AG04450 (cell line): ENCODE measurements around the gene GPR87. TPM values are rescaled to one million over a fixed set of nuclear protein-coding genes. Genes with fewer than 3 reads are reported as not detected.

Experiments used
- CTCF ChIA-PET: fragments of 300-600, 350-600 bp; formaldehyde crosslinking; extraction: SDS; loops from one replicate; lab custom pipeline; 2022; ENCODE audit warnings: antibody characterized with exemption, inconsistent platforms; lab: Charles Lee
- POLR2A ChIA-PET: fragments of 350-600 bp; formaldehyde crosslinking; extraction: SDS; loops from one replicate; lab custom pipeline; 2021; ENCODE audit warnings: antibody characterized with exemption, inconsistent platforms; lab: Yijun Ruan, JAX
- DNase-seq: peaks from one replicate; pipeline ENCODE4 v3.0.0-alpha.2; 2011; ENCODE audit warnings: low read depth, low spot score
- H3K27ac ChIP-seq: one replicate; pipeline ENCODE4 v1.5.1; 2012; ENCODE audit warnings: low read depth, low read length, control low read depth
- H3K27me3 ChIP-seq: one replicate; pipeline ENCODE4 v1.6.0; 2012; ENCODE audit warnings: low read length; ENCODE audit not compliant: control insufficient read depth, insufficient read depth
- H3K4me3 ChIP-seq: 2 replicates; pipeline ENCODE4 v1.5.1; 2011; ENCODE audit warnings: mild to moderate bottlenecking, low read depth, low read length, control low read depth
- H3K9me3 ChIP-seq: 2 replicates; pipeline ENCODE4 v1.5.1; 2012; ENCODE audit warnings: low read length; ENCODE audit not compliant: control insufficient read depth, insufficient read depth
- polyA minus RNA-seq: library from RNA; depleted of rRNA, polyadenylated mRNA; stranded (reverse); fragments of >200 nt; gene quantifications from 2 replicates; pipeline ENCODE4 v1.2.3, GENCODE V29; 2011; rRNA and poly(A)+ RNA removed
- polyA plus RNA-seq: library from polyadenylated mRNA; depleted of rRNA; stranded (reverse); fragments of >200 nt; gene quantifications from 2 replicates; pipeline ENCODE4 v1.2.3, GENCODE V29; 2011; rRNA removed
- TF ChIP-seq, protein P1 (sequence below): IDR thresholded peaks from 2 replicates; pipeline ENCODE4 v1.5.1; 2011; ENCODE audit warnings: low read depth, low read length, control low read depth, inconsistent platforms

Gene GPR87, protein sequence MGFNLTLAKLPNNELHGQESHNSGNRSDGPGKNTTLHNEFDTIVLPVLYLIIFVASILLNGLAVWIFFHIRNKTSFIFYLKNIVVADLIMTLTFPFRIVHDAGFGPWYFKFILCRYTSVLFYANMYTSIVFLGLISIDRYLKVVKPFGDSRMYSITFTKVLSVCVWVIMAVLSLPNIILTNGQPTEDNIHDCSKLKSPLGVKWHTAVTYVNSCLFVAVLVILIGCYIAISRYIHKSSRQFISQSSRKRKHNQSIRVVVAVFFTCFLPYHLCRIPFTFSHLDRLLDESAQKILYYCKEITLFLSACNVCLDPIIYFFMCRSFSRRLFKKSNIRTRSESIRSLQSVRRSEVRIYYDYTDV
- polyA plus RNA-seq (not detected in 2 replicates), polyA minus RNA-seq (not detected in 2 replicates)

- ChIA-PET POLR2A (interaction anchor here (0.6 kb wide), 1 partner anchor 394 kb away, joined by 3 read pairs; no protein-coding TSS in a partner anchor), CTCF (interaction anchor here (0.6 kb wide), 1 partner anchor 107 kb away, joined by 5 read pairs; no protein-coding TSS in a partner anchor)
- DNase-seq = no peak
Observed at GRCh38 chr3:151316267-151316991, at the start of gene GPR87. Gene GPR87 (minus strand): TSS chr3:151316820. CDS start chr3:151300100, 16,720 bp downstream.

DNA sequence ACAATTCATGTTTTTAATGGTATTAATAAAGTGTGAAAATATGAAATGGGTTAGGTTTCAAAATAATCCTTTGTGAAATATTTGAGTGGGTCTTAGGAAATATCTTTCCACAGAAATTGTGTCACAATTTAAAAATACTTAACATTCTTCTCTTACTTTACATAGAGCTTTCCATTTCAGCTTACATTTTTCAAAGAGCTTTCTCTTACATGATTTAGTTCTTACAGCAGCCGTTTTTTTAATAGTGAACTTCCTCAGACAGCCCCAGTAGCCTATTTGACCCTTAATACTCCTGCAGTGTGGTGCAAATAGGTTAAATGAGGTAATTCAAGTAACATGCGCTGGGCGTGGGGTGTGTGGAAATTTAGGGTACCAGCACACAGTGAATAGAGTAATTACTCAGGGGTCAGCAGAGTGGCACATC is 46.1 kb upstream of the GPR87 start:
- DNase-seq = no peak

More at GRCh38 chr3:151316267-151316991, at the start of gene GPR87:
- no peaks in the 10 kb centered on the region for H3K27me3 ChIP-seq
- no peak within 1 kb of the TSS for H3K27ac ChIP-seq
- no peak within 1 kb of the TSS for H3K4me3 ChIP-seq
- TF ChIP-seq, protein P1, sequence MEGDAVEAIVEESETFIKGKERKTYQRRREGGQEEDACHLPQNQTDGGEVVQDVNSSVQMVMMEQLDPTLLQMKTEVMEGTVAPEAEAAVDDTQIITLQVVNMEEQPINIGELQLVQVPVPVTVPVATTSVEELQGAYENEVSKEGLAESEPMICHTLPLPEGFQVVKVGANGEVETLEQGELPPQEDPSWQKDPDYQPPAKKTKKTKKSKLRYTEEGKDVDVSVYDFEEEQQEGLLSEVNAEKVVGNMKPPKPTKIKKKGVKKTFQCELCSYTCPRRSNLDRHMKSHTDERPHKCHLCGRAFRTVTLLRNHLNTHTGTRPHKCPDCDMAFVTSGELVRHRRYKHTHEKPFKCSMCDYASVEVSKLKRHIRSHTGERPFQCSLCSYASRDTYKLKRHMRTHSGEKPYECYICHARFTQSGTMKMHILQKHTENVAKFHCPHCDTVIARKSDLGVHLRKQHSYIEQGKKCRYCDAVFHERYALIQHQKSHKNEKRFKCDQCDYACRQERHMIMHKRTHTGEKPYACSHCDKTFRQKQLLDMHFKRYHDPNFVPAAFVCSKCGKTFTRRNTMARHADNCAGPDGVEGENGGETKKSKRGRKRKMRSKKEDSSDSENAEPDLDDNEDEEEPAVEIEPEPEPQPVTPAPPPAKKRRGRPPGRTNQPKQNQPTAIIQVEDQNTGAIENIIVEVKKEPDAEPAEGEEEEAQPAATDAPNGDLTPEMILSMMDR = no peak
- peaks cover 5% of the 10 kb centered on the region; the same call in 1 of the 2 replicates for H3K9me3 ChIP-seq

GRCh38 chr3:151357463-151357850 is 40.8 kb upstream of the GPR87 start:
- H3K4me3 ChIP-seq = no peak overlapping the region
- TF ChIP-seq, protein P1 = no peak
- no peak overlapping the region for H3K27ac ChIP-seq
- H3K27me3 ChIP-seq = no peaks in the 10 kb centered on the region
- ChIA-PET CTCF (interaction anchor here (0.8 to 1.2 kb wide), 2 partner anchors 30 to 66 kb away, joined by 3 to 4 read pairs; no protein-coding TSS in a partner anchor), POLR2A (no interaction called here)
- no peak for DNase-seq
- H3K9me3 ChIP-seq = no peaks in the 10 kb centered on the region

More for the DNA sequence above, 46.1 kb upstream of the GPR87 start:
- TF ChIP-seq, protein P1 = no peak
- Histone ChIP-seq H3K27me3 (no peaks in the 10 kb centered on the region), H3K9me3 (no peaks in the 10 kb centered on the region), H3K27ac (no peak overlapping the region), H3K4me3 (no peak overlapping the region)
- ChIA-PET CTCF (no interaction called here), POLR2A (no interaction called here)

- no peak for DNase-seq
- H3K4me3 ChIP-seq = no peak overlapping the region
- CTCF ChIA-PET = interaction anchor here (1.2 kb wide), 1 partner anchor 29 kb away, joined by 4 read pairs; no protein-coding TSS in a partner anchor
Observed at GRCh38 chr3:151356794-151357462, 40.3 kb upstream of the GPR87 start.

More at GRCh38 chr3:151356794-151357462, 40.3 kb upstream of the GPR87 start:
- no peaks in the 10 kb centered on the region for H3K27me3 ChIP-seq
- H3K27ac ChIP-seq = no peak overlapping the region
- POLR2A ChIA-PET = no interaction called here
- no peaks in the 10 kb centered on the region for H3K9me3 ChIP-seq
- TF ChIP-seq, protein P1 = no peak
